Adrenal gland (tissue), 5 donors: Measurements from ENCODE around the gene ACVR2B.

Source experiments
- POLR2A ChIP-seq, 2 donors: fragments of 450-650 bp; IDR thresholded peaks; one replicate each; pipeline ENCODE4 v1.6.1; 2017; ENCODE audit warnings: antibody characterized with exemption in 2 of 2, mild to moderate bottlenecking in 2 of 2, moderate library complexity in 1 of 2
- TF ChIP-seq, protein P1 (sequence below), 6 experiments: fragments of 450-650 bp in 4 of 6; fragments of 200-600 bp in 2 of 6; sonication (generic) in 1 of 6; IDR thresholded peaks; 1 replicate in 5 of 6; 2 replicates in 1 of 6; pipeline versions ENCODE4 v1.5.1 to v1.8.0; 2016 to 2021; ENCODE audit warnings: antibody characterized with exemption in 6 of 6, mild to moderate bottlenecking in 2 of 6, moderate library complexity in 1 of 6
- donor health status: DM: no; HTN: no; CAD: no.

DNA sequence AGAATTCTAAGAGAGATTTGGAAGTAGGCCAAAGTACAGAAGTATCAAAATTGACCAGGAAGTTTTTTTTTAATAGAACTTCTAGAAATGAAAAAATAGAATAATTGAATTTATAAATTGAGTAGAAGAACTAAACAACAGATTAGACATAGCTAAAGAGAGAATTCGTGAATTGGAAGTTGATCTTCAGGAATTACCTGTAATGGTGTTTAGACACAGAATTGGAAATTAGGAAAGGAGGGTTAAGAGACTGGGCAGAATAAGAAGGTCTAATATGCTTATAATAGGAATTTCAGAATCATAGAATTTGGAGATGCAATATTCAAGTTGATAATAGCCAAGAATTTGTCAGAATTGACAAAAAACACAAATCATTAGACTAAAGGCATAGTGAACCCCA lies 16.2 kb downstream of the ACVR2B start:
- TF ChIP-seq, protein P1, sequence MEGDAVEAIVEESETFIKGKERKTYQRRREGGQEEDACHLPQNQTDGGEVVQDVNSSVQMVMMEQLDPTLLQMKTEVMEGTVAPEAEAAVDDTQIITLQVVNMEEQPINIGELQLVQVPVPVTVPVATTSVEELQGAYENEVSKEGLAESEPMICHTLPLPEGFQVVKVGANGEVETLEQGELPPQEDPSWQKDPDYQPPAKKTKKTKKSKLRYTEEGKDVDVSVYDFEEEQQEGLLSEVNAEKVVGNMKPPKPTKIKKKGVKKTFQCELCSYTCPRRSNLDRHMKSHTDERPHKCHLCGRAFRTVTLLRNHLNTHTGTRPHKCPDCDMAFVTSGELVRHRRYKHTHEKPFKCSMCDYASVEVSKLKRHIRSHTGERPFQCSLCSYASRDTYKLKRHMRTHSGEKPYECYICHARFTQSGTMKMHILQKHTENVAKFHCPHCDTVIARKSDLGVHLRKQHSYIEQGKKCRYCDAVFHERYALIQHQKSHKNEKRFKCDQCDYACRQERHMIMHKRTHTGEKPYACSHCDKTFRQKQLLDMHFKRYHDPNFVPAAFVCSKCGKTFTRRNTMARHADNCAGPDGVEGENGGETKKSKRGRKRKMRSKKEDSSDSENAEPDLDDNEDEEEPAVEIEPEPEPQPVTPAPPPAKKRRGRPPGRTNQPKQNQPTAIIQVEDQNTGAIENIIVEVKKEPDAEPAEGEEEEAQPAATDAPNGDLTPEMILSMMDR (IDR thresholded peaks at IDR 0.05) = no peak
- no peak for TF ChIP-seq POLR2A (IDR thresholded peaks at IDR 0.05)
